GM12891 (cell line): Measurements from ENCODE around the gene MAPK1.

ENCODE experiments used
- PAX5 ChIP-seq: IDR thresholded peaks from 2 replicates; pipeline ENCODE4 v1.6.1; 2011; ENCODE audit warnings: low read length, moderate library complexity, mild to moderate bottlenecking; ENCODE audit not compliant: insufficient read depth, severe bottlenecking
- POLR2A ChIP-seq: IDR thresholded peaks from 2 replicates; pipeline ENCODE4 v1.6.1; 2011; ENCODE audit warnings: low read depth, low read length, control low read depth
- POLR2AphosphoS5 ChIP-seq: IDR thresholded peaks from 2 replicates; pipeline ENCODE4 v1.6.1; 2011; ENCODE audit warnings: low read depth, low read length, control low read depth
- POU2F2 ChIP-seq: IDR thresholded peaks from 2 replicates; pipeline ENCODE4 v1.6.1; 2011; ENCODE audit warnings: low read depth, mild to moderate bottlenecking, control low read depth, low read length, moderate library complexity
- SPI1 ChIP-seq: IDR thresholded peaks from 2 replicates; pipeline ENCODE4 v1.6.1; 2011; ENCODE audit warnings: low read depth, low read length, control low read depth
- TAF1 ChIP-seq: IDR thresholded peaks from 2 replicates; pipeline ENCODE4 v1.6.1; 2011; ENCODE audit warnings: low read depth, low read length, control low read depth

GRCh38 chr22:21829523-21829922, 37.9 kb downstream of the MAPK1 start:
- TF ChIP-seq POLR2AphosphoS5 (no peak), POLR2A (no peak), TAF1 (no peak), SPI1 (no peak), PAX5 (no peak), POU2F2 (no peak)
